ENCODE results near the gene C7orf33. TPM values are rescaled to one million over a fixed set of nuclear protein-coding genes. Genes with fewer than 3 reads are reported as not detected.

C7orf33 gene, protein sequence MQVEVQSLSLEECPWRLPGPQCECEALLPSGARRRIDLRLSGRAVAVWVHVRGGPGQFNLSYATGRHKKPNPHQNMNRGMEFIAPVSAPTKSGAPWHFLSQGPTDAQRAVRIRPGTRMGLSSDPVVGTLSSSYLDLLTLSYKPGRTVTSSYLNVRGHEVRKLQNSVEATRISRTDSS
- total RNA-seq (not detected), polyA plus RNA-seq (not detected)
- long read RNA-seq, donor 1 = 0 reads
- long read RNA-seq, donor 2 = 0 reads
- long read RNA-seq, donor 3 = 0 reads
- long read RNA-seq, donor 4 = 0 reads
- long read RNA-seq, donor 5 = 0 reads
- long read RNA-seq, donor 6 = 0 reads
- long read RNA-seq, donor 7 = 0 reads
- long read RNA-seq, donor 8 = 0 reads
- long read RNA-seq, donor 9 = 0 reads
- long read RNA-seq, donor 10 = 0 reads

DNA sequence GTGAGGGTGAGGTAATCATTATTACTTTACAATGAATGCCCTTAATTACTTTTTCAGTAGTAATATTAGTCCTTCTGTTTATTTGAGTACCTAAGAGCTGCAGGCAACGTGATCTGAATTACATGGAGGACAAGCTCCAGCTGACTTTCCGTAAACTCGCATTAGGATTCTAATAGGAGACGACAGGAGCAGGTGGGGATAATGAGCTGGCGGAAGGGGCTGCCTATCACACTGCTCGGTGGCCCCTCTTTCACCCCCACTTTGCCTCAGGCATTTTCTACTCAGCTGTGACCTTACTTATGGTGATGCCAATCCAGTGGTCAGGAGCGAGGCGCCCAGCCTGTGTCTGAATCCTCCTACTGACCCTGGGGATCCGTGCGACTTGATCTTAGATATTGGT is at the start of gene C7orf33:
C7orf33 (plus strand) TSS at position 296 of the 400 bp plus-strand sequence. CDS start 160 bp downstream, outside the sequence.
- no peak within 1 kb of the TSS for H3K27ac ChIP-seq
- intact Hi-C loops (cut with DNase I) = no loop called here
- 82 to 90% (median 86%) methylated on average over 10 of the region's 10 CpGs for WGBS, 4 donors
- no peaks in the 10 kb centered on the region for H3K4me1 ChIP-seq (replicated peaks in 1 of 2)
- TF ChIP-seq, protein P1, sequence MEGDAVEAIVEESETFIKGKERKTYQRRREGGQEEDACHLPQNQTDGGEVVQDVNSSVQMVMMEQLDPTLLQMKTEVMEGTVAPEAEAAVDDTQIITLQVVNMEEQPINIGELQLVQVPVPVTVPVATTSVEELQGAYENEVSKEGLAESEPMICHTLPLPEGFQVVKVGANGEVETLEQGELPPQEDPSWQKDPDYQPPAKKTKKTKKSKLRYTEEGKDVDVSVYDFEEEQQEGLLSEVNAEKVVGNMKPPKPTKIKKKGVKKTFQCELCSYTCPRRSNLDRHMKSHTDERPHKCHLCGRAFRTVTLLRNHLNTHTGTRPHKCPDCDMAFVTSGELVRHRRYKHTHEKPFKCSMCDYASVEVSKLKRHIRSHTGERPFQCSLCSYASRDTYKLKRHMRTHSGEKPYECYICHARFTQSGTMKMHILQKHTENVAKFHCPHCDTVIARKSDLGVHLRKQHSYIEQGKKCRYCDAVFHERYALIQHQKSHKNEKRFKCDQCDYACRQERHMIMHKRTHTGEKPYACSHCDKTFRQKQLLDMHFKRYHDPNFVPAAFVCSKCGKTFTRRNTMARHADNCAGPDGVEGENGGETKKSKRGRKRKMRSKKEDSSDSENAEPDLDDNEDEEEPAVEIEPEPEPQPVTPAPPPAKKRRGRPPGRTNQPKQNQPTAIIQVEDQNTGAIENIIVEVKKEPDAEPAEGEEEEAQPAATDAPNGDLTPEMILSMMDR (IDR thresholded peaks at IDR 0.05) = no peak
- TF ChIP-seq POLR2A (IDR thresholded peaks at IDR 0.05) = no peak
- no peak within 1 kb of the TSS for H3K4me3 ChIP-seq
- H3K9me3 ChIP-seq (replicated peaks in 1 of 3) = no peaks in the 10 kb centered on the region
- no peaks in the 10 kb centered on the region for H3K36me3 ChIP-seq (replicated peaks in 1 of 2)
- no peaks in the 10 kb centered on the region for H3K27me3 ChIP-seq
- DNase-seq = no peak

DNA sequence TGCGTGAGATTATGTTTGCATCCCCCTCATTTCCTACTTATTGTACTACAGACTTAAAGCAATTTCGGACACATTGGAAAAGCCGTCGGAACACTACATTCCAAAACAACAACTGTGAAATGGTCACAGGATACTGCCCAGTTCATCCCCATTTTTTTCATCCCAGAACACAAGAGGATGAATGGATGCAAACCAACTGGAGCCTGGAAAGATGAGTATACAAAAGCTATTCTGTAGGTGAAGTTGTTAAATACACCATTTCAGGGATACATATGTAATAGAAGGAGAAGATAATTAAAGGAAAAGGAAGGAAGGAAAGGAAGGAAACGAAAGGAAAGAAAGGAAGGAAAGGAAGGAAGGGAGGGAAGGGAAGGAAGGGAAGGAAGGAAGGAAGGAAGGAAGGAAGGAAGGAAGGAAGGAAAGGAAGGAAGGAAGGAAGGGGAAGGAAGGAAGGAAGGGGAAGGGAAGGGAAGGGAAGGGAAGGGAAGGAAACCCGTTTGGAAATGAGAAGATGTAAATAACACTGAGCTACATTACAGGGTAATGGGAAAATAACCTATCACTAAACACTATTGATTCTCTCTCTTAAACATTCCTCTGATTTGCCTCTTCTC is 48.6 kb upstream of the C7orf33 start:
- 82 to 85% (median 83%) methylated on average over 6 of the region's 6 CpGs for WGBS, 4 donors
- TF ChIP-seq, protein P1 (IDR thresholded peaks at IDR 0.05) = no peak
- TF ChIP-seq POLR2A (IDR thresholded peaks at IDR 0.05) = no peak
- Histone ChIP-seq H3K9me3 (replicated peaks in 1 of 3) (no peaks in the 10 kb centered on the region), H3K4me1 (replicated peaks in 1 of 2) (no peaks in the 10 kb centered on the region), H3K36me3 (replicated peaks in 1 of 2) (no peaks in the 10 kb centered on the region), H3K4me3 (no peak overlapping the region), H3K27me3 (no peaks in the 10 kb centered on the region), H3K27ac (no peak overlapping the region)
- no peak for DNase-seq
- intact Hi-C loops (cut with DNase I) = no loop called here

DNA sequence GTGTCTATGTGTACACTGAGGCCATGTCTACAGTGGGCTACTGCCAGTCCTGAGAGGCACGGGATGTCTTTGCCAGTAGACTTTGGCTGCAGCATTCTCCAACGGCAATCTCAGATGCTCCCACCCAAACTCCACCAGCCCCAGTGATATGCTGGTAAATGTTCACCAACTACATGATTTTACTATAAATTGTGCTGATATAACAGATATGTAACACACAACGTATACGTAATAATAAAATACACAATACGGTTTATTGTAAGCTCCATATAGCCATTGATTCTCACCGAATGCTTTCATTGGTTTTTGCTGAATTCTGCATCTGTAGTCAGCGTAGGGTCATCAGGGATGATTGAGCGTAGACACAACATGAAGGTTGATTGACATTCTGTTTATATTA is 47.3 kb upstream of the C7orf33 start:
- WGBS, 4 donors = 91 to 93% (median 93%) methylated on average over 7 to 8 of the region's 8 CpGs
- Histone ChIP-seq H3K4me3 (no peak overlapping the region), H3K9me3 (replicated peaks in 1 of 3) (no peaks in the 10 kb centered on the region), H3K27me3 (no peaks in the 10 kb centered on the region), H3K4me1 (replicated peaks in 1 of 2) (no peaks in the 10 kb centered on the region), H3K36me3 (replicated peaks in 1 of 2) (no peaks in the 10 kb centered on the region), H3K27ac (no peak overlapping the region)
- intact Hi-C loops (cut with DNase I) = no loop called here
- TF ChIP-seq, protein P1 (IDR thresholded peaks at IDR 0.05) = no peak
- no peak for TF ChIP-seq POLR2A (IDR thresholded peaks at IDR 0.05)
- no peak for DNase-seq

DNA sequence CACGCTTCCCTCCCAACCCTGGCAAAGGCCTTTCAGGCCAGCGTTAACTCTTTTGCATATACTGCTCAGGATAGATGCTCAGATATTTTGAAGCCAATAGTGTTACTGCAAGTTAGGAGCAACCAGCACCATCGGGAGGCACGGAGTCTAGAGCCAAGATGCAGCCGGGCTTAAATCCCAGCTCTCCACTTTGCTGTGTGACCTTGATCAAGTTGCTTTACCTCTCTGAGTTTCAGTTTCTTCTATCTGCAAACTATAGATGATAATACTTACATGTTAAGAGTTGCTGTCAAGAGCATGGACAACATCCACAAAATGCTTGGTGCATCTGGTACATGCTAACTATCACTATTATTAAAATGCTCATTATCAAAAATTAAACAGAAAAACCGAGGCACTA is 45.4 kb upstream of the C7orf33 start:
- H3K4me1 ChIP-seq (replicated peaks in 1 of 2) = no peaks in the 10 kb centered on the region
- intact Hi-C loops (cut with DNase I) = no loop called here
- no peaks in the 10 kb centered on the region for H3K9me3 ChIP-seq (replicated peaks in 1 of 3)
- H3K4me3 ChIP-seq = no peak overlapping the region
- H3K27ac ChIP-seq = no peak overlapping the region
- TF ChIP-seq, protein P1 (IDR thresholded peaks at IDR 0.05) = no peak
- no peak for TF ChIP-seq POLR2A (IDR thresholded peaks at IDR 0.05)
- DNase-seq = no peak
- no peaks in the 10 kb centered on the region for H3K36me3 ChIP-seq (replicated peaks in 1 of 2)
- 86 to 92% (median 88%) methylated on average over 6 of the region's 6 CpGs for WGBS, 4 donors
- H3K27me3 ChIP-seq = no peaks in the 10 kb centered on the region
